Measurements from ENCODE around the gene RHOJ. TPM values are rescaled to one million over a fixed set of nuclear protein-coding genes. Genes with fewer than 3 reads are reported as not detected.

RHOJ gene
- total and polyA plus RNA-seq, 2 experiments from 2014 or later = 0.17 TPM; not detected in 1

DNA sequence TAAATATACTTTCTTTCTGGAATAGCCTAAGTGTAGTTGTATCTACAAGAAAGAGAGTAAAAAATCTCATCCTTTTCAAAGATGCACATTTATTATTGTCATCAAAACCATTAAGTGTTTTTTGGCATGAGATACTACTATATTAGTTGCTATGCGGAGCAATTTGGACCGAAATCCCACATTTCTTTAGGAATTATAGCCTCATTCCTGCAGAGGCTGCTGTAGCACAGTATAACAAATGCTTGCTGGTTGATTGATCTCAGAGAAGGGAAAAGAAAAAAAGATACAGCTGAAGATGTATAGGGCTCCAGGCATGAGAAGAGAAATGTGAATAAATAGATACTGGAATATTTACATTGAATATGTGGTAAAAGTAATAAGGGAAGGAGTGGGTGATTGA is 36.0 kb downstream of the RHOJ start (continued):
- TF ChIP-seq, protein P1, sequence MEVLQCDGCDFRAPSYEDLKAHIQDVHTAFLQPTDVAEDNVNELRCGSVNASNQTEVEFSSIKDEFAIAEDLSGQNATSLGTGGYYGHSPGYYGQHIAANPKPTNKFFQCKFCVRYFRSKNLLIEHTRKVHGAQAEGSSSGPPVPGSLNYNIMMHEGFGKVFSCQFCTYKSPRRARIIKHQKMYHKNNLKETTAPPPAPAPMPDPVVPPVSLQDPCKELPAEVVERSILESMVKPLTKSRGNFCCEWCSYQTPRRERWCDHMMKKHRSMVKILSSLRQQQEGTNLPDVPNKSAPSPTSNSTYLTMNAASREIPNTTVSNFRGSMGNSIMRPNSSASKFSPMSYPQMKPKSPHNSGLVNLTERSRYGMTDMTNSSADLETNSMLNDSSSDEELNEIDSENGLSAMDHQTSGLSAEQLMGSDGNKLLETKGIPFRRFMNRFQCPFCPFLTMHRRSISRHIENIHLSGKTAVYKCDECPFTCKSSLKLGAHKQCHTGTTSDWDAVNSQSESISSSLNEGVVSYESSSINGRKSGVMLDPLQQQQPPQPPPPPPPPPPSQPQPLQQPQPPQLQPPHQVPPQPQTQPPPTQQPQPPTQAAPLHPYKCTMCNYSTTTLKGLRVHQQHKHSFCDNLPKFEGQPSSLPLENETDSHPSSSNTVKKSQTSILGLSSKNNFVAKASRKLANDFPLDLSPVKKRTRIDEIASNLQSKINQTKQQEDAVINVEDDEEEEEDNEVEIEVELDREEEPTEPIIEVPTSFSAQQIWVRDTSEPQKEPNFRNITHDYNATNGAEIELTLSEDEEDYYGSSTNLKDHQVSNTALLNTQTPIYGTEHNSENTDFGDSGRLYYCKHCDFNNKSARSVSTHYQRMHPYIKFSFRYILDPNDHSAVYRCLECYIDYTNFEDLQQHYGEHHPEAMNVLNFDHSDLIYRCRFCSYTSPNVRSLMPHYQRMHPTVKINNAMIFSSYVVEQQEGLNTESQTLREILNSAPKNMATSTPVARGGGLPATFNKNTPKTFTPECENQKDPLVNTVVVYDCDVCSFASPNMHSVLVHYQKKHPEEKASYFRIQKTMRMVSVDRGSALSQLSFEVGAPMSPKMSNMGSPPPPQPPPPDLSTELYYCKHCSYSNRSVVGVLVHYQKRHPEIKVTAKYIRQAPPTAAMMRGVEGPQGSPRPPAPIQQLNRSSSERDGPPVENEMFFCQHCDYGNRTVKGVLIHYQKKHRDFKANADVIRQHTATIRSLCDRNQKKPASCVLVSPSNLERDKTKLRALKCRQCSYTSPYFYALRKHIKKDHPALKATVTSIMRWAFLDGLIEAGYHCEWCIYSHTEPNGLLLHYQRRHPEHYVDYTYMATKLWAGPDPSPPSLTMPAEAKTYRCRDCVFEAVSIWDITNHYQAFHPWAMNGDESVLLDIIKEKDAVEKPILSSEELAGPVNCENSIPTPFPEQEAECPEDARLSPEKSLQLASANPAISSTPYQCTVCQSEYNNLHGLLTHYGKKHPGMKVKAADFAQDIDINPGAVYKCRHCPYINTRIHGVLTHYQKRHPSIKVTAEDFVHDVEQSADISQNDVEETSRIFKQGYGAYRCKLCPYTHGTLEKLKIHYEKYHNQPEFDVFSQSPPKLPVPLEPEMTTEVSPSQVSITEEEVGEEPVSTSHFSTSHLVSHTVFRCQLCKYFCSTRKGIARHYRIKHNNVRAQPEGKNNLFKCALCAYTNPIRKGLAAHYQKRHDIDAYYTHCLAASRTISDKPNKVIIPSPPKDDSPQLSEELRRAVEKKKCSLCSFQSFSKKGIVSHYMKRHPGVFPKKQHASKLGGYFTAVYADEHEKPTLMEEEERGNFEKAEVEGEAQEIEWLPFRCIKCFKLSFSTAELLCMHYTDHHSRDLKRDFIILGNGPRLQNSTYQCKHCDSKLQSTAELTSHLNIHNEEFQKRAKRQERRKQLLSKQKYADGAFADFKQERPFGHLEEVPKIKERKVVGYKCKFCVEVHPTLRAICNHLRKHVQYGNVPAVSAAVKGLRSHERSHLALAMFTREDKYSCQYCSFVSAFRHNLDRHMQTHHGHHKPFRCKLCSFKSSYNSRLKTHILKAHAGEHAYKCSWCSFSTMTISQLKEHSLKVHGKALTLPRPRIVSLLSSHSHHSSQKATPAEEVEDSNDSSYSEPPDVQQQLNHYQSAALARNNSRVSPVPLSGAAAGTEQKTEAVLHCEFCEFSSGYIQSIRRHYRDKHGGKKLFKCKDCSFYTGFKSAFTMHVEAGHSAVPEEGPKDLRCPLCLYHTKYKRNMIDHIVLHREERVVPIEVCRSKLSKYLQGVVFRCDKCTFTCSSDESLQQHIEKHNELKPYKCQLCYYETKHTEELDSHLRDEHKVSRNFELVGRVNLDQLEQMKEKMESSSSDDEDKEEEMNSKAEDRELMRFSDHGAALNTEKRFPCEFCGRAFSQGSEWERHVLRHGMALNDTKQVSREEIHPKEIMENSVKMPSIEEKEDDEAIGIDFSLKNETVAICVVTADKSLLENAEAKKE (CRISPR knock-in tag; IDR thresholded peaks at IDR 0.05) = no peak
- TF ChIP-seq, protein P2, sequence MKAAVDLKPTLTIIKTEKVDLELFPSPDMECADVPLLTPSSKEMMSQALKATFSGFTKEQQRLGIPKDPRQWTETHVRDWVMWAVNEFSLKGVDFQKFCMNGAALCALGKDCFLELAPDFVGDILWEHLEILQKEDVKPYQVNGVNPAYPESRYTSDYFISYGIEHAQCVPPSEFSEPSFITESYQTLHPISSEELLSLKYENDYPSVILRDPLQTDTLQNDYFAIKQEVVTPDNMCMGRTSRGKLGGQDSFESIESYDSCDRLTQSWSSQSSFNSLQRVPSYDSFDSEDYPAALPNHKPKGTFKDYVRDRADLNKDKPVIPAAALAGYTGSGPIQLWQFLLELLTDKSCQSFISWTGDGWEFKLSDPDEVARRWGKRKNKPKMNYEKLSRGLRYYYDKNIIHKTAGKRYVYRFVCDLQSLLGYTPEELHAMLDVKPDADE (IDR thresholded peaks at IDR 0.05) = no peak
- no peak for TF ChIP-seq NANOG (IDR thresholded peaks at IDR 0.05; ENCODE audit: borderline replicate concordance)
- TF ChIP-seq JUNB (IDR thresholded peaks at IDR 0.05; ENCODE audit: unreplicated experiment) = no peak
- no peak for TF ChIP-seq ZNF331 (CRISPR knock-in tag; IDR thresholded peaks at IDR 0.05; ENCODE audit: low read depth)
- TF ChIP-seq EZH2phosphoT487 (IDR thresholded peaks at IDR 0.05; ENCODE audit: unreplicated experiment) = no peak
- TF ChIP-seq POLR2AphosphoS5 (IDR thresholded peaks at IDR 0.05; ENCODE audit: low read depth) = no peak
- TF ChIP-seq, protein P3, sequence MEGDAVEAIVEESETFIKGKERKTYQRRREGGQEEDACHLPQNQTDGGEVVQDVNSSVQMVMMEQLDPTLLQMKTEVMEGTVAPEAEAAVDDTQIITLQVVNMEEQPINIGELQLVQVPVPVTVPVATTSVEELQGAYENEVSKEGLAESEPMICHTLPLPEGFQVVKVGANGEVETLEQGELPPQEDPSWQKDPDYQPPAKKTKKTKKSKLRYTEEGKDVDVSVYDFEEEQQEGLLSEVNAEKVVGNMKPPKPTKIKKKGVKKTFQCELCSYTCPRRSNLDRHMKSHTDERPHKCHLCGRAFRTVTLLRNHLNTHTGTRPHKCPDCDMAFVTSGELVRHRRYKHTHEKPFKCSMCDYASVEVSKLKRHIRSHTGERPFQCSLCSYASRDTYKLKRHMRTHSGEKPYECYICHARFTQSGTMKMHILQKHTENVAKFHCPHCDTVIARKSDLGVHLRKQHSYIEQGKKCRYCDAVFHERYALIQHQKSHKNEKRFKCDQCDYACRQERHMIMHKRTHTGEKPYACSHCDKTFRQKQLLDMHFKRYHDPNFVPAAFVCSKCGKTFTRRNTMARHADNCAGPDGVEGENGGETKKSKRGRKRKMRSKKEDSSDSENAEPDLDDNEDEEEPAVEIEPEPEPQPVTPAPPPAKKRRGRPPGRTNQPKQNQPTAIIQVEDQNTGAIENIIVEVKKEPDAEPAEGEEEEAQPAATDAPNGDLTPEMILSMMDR (conservative IDR thresholded peaks at IDR 0.05; ENCODE audit: low read depth in 2 of 2) = no peak
